ENCODE data around the gene LRRD1. TPM values are rescaled to one million over a fixed set of nuclear protein-coding genes. Genes with fewer than 3 reads are reported as not detected.

Gene LRRD1
- total and polyA plus RNA-seq, 2 of the 8 experiments (the other 6 are each of a cell fraction or from before 2014, with no cell fraction given), result not detected

DNA sequence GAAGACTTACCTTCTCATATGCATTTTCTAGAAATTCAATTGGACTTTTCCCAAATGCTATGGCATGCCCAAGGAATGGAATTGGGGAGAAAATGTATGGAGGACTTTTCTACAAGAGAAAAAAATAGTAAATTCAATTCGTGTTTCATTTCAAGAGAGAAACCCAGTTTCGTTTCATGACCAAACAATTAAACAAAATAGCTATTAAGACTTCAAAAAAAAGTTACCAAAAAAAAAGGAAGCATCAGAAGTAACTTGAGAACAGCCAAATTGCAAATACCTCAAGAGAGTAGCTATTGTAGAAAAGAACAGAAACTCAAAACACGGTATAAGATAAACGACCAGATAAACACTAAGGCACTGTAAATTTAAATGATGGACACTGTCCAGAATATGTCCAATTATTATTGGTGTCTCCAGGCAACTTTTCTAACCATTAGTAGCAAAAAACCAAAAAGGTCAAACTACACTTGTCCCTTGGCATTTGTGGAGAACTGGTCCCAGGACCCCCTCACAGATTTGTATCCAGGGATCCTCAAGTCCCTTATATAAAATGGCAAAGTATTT lies 47.1 kb downstream of the LRRD1 start (continued):
- TF ChIP-seq FOSL1 (IDR thresholded peaks at IDR 0.05; ENCODE audit: insufficient read depth, low read depth, low read length), result no peak
- TF ChIP-seq NRF1 (IDR thresholded peaks at IDR 0.05; ENCODE audit: low read depth, low read length), result no peak
- no peak for TF ChIP-seq TEAD4 (IDR thresholded peaks at IDR 0.05; ENCODE audit: low read depth, low read length)
- TF ChIP-seq JUND (IDR thresholded peaks at IDR 0.05; ENCODE audit: low read length), result no peak
- TF ChIP-seq SP1 (IDR thresholded peaks at IDR 0.05; ENCODE audit: low read depth, low read length), result no peak
- TF ChIP-seq, protein P1, sequence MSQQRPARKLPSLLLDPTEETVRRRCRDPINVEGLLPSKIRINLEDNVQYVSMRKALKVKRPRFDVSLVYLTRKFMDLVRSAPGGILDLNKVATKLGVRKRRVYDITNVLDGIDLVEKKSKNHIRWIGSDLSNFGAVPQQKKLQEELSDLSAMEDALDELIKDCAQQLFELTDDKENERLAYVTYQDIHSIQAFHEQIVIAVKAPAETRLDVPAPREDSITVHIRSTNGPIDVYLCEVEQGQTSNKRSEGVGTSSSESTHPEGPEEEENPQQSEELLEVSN (IDR thresholded peaks at IDR 0.05), result no peak
- no peak for TF ChIP-seq SP4 (IDR thresholded peaks at IDR 0.05; ENCODE audit: low read length)
- no peak for TF ChIP-seq KDM5A (IDR thresholded peaks at IDR 0.05; ENCODE audit: low read length)
- no peak for TF ChIP-seq CREB1 (IDR thresholded peaks at IDR 0.05)
